Astrocyte (in vitro differentiated cells and primary cell): ENCODE data around the gene MEGF6. TPM values are rescaled to one million over a fixed set of nuclear protein-coding genes. Genes with fewer than 3 reads are reported as not detected.
A peak's percentile ranks its signal among the peaks of the same experiment; 100 is the strongest.

Source experiments
- DNase-seq: peaks from one replicate; pipeline ENCODE4 v3.0.0-alpha.2; 2010; ENCODE audit warnings: low read depth
- FAIRE-seq: peaks from 2 replicates; lab custom pipeline; 2011; peaks lifted over from hg19 to GRCh38; lab: Jason Lieb, UNC
- H2AFZ ChIP-seq: 2 replicates; pipeline ENCODE4 v1.6.0; 2012; ENCODE audit warnings: low read depth, low read length, inconsistent platforms
- H3K27ac ChIP-seq: 2 replicates; pipeline ENCODE4 v1.5.1; 2011; ENCODE audit warnings: low read depth, low read length, inconsistent platforms
- H3K27me3 ChIP-seq: 2 replicates; pipeline ENCODE4 v1.6.0; 2011; ENCODE audit warnings: low read length, inconsistent platforms; ENCODE audit not compliant: insufficient read depth
- H3K36me3 ChIP-seq: 2 replicates; pipeline ENCODE4 v1.5.1; 2011; ENCODE audit warnings: low read length, inconsistent platforms; ENCODE audit not compliant: insufficient read depth
- H3K4me1 ChIP-seq: 2 replicates; pipeline ENCODE4 v1.5.1; 2011; ENCODE audit warnings: low read length, inconsistent platforms; ENCODE audit not compliant: insufficient read depth
- H3K4me2 ChIP-seq: 2 replicates; pipeline ENCODE4 v1.6.0; 2012; ENCODE audit warnings: low read length, inconsistent platforms
- H3K4me3 ChIP-seq: 2 replicates; pipeline ENCODE4 v1.5.1; 2011; ENCODE audit warnings: low read depth, mild to moderate bottlenecking, low read length, inconsistent platforms; ENCODE audit not compliant: insufficient read depth
- H3K79me2 ChIP-seq: 2 replicates; pipeline ENCODE4 v1.6.0; 2012; ENCODE audit warnings: mild to moderate bottlenecking, low read length, inconsistent platforms; ENCODE audit not compliant: insufficient read depth
- H3K9ac ChIP-seq: 2 replicates; pipeline ENCODE4 v1.6.0; 2012; ENCODE audit warnings: mild to moderate bottlenecking, low read length, inconsistent platforms
- H3K9me3 ChIP-seq: 2 replicates; pipeline ENCODE4 v1.5.1; 2012; ENCODE audit warnings: low read depth, mild to moderate bottlenecking, low read length, inconsistent platforms; ENCODE audit not compliant: insufficient read depth
- H4K20me1 ChIP-seq: 2 replicates; pipeline ENCODE4 v1.6.0; 2012; ENCODE audit warnings: low read length, inconsistent platforms; ENCODE audit not compliant: insufficient read depth
- H3K27ac Mint-ChIP-seq: one replicate; pipeline ENCODE4 v1.8.0; 2021; ENCODE audit warnings: mild to moderate bottlenecking, mixed read lengths; ENCODE audit not compliant: unreplicated experiment
- H3K27me3 Mint-ChIP-seq: one replicate; pipeline ENCODE4 v1.8.0; 2021; ENCODE audit warnings: low read depth, mixed read lengths; ENCODE audit not compliant: unreplicated experiment
- H3K36me3 Mint-ChIP-seq: one replicate; pipeline ENCODE4 v1.8.0; 2021; ENCODE audit warnings: low read depth, mixed read lengths; ENCODE audit not compliant: unreplicated experiment
- H3K4me1 Mint-ChIP-seq: one replicate; pipeline ENCODE4 v1.8.0; 2021; ENCODE audit warnings: low read depth, mixed read lengths; ENCODE audit not compliant: unreplicated experiment
- H3K4me3 Mint-ChIP-seq: one replicate; pipeline ENCODE4 v1.8.0; 2021; ENCODE audit warnings: mild to moderate bottlenecking, moderate library complexity, mixed read lengths; ENCODE audit not compliant: unreplicated experiment
- H3K9me3 Mint-ChIP-seq: one replicate; pipeline ENCODE4 v1.8.0; 2021; ENCODE audit warnings: mild to moderate bottlenecking, mixed read lengths; ENCODE audit not compliant: unreplicated experiment
- EZH2 ChIP-seq: IDR thresholded peaks from 2 replicates; pipeline ENCODE4 v1.6.1; 2012; ENCODE audit warnings: mild to moderate bottlenecking, low read length, inconsistent platforms; ENCODE audit not compliant: insufficient read depth
- total RNA-seq: library from RNA; stranded (reverse); gene quantifications from 2 replicates; pipeline ENCODE4 v1.2.1, GENCODE V29; 2021
- TF ChIP-seq, protein P1 (sequence below): IDR thresholded peaks from 2 replicates; pipeline ENCODE4 v1.5.1; 2011; ENCODE audit warnings: low read depth, mild to moderate bottlenecking, inconsistent platforms, low read length, moderate library complexity; ENCODE audit not compliant: insufficient read depth

The MEGF6 gene
- total RNA-seq, 1 donor from 2014 or later, result 14.8 TPM

DNA sequence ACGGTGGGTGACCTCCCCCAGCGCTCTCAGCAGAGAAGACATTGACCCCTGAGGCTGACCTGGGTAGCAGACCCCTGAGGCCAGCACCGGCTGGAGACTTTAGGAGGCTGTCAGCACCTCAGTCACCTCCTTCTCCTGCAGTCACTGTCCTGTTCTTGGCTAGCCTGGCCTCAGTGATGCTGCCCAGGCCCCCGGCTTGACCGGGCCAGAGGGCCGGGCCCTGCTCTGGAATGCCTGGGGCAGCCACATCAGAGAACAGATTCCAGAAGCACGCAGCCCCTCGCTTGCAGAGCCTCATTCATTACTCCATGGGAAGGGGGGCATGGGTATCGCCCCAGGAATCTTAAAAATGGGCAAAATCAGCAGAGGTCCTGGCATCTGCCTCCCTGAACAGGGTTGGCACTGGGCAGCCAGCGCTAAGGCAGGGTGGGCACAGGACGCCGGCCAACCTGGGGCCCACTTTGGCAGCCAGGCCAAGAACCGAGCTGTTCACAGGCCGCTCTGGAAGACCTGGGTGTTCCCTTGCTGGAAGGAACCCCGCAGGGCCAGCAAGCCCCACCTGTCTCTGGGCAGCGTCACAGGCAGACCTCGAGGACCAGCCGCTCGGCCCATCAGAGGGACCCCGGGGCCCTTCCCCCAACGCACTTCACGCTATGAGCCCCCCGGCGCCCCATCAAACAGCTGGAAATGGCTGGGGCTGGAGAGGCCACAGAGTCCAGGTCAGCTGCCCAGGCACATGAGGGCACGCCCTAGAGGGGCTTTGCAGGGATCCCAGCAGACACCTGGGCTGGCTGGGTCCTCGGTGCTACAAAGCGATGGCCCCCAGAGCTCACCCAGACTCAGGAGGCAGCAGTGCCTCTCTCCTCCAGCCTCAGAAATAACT, 45.1 kb downstream of the MEGF6 start:
- Mint-ChIP-seq H3K4me3 (no peak overlapping the region), H3K27me3 (peaks cover 32% of the 10 kb centered on the region), H3K36me3 (no peaks in the 10 kb centered on the region), H3K27ac (no peak overlapping the region), H3K9me3 (no peaks in the 10 kb centered on the region), H3K4me1 (no peaks in the 10 kb centered on the region)
- Histone ChIP-seq H3K9me3 (no peaks in the 10 kb centered on the region), H3K27me3 (peaks cover 13% of the 10 kb centered on the region), H3K4me2 (no peak overlapping the region), H3K27ac (no peak overlapping the region), H2AFZ (no peak overlapping the region), H3K4me3 (no peak overlapping the region), H3K36me3 (no peaks in the 10 kb centered on the region), H3K9ac (no peak overlapping the region), H3K4me1 (no peaks in the 10 kb centered on the region), H3K79me2 (no peaks in the 10 kb centered on the region), H4K20me1 (no peaks in the 10 kb centered on the region)
- no peak for DNase-seq
- no peak for FAIRE-seq
- TF ChIP-seq, protein P1, sequence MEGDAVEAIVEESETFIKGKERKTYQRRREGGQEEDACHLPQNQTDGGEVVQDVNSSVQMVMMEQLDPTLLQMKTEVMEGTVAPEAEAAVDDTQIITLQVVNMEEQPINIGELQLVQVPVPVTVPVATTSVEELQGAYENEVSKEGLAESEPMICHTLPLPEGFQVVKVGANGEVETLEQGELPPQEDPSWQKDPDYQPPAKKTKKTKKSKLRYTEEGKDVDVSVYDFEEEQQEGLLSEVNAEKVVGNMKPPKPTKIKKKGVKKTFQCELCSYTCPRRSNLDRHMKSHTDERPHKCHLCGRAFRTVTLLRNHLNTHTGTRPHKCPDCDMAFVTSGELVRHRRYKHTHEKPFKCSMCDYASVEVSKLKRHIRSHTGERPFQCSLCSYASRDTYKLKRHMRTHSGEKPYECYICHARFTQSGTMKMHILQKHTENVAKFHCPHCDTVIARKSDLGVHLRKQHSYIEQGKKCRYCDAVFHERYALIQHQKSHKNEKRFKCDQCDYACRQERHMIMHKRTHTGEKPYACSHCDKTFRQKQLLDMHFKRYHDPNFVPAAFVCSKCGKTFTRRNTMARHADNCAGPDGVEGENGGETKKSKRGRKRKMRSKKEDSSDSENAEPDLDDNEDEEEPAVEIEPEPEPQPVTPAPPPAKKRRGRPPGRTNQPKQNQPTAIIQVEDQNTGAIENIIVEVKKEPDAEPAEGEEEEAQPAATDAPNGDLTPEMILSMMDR, result no peak

DNA sequence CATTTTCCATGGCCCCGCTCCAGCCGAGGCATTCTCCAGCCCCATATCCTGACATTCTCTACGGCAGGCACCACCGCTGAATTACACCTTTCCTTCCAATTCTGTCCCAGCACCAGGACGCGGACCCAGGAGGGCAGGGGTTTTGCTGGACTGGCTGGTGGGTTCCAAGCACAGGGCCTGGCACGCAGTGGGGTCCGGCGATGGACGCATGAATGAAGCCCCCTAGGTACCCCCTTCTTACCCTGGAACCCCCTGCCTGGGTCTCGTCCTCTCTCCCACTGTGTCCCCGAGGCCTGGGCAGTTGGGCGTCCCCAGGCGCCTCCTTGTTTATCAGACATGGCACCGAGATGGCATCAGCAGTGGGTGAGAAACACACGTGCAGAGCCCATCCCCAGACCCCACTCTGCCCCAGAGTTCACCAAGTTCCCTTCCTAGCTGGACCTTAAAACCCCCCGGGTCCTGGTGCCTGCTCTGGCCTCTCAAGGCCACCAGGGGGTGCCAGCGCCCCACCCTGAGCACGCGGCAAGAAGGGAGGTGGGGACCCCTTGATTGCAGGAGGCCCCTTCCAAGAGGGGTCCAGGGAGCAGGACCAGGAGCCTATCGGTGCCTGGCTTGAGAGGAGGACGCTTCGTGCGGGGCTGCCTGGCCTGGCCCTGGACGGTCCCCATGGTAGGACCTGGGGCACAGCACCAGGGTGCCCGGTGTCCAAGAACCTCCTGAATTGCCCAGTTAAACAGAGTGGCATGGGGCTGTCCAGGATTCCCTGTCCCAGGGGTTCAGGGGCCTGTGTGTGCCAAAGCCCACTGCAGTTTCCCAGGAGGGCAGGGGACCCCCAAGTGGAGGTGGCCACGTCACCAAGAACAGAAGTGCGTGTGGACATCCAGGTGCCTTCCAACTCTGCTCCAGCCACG, 46.1 kb downstream of the MEGF6 start:
- DNase-seq (no peak), FAIRE-seq (no peak)
- Mint-ChIP-seq H3K27ac (no peak overlapping the region), H3K4me3 (no peak overlapping the region), H3K27me3 (peaks cover 33% of the 10 kb centered on the region), H3K36me3 (no peaks in the 10 kb centered on the region), H3K9me3 (no peaks in the 10 kb centered on the region), H3K4me1 (no peaks in the 10 kb centered on the region)
- Histone ChIP-seq H4K20me1 (no peaks in the 10 kb centered on the region), H3K27ac (no peak overlapping the region), H3K9ac (no peak overlapping the region), H3K27me3 (peaks cover 10% of the 10 kb centered on the region), H3K4me3 (no peak overlapping the region), H2AFZ (no peak overlapping the region), H3K79me2 (no peaks in the 10 kb centered on the region), H3K36me3 (no peaks in the 10 kb centered on the region), H3K4me2 (no peak overlapping the region), H3K9me3 (no peaks in the 10 kb centered on the region), H3K4me1 (no peaks in the 10 kb centered on the region)
- TF ChIP-seq, protein P1, result peak; percentile 68
- no peak for TF ChIP-seq EZH2
